Measurements from ENCODE around the gene POLA2. TPM values are rescaled to one million over a fixed set of nuclear protein-coding genes. Genes with fewer than 3 reads are reported as not detected.

Gene POLA2
- total and polyA plus RNA-seq, 4 donors, result 1.5 to 6.1 (median 3.2) TPM

GRCh38 chr11:65266210-65266609 is 4.4 kb downstream of the POLA2 start:
- no peak overlapping the region for H3K4me3 ChIP-seq (ENCODE audit: low read depth in 1 of 3, low read length in 3 of 3)
- H3K36me3 ChIP-seq (ENCODE audit: control insufficient read depth in 4 of 4, insufficient read depth in 3 of 4, low read depth in 1 of 4, low read length in 3 of 4), result peaks cover 2 to 9% (median 6%) of the 10 kb centered on the region in 4 donors
- H3K4me1 ChIP-seq (ENCODE audit: control insufficient read depth in 4 of 4, insufficient read depth in 4 of 4, low read length in 3 of 4), result peaks cover 0 to 12% (median 8%) of the 10 kb centered on the region in 4 donors
- no peak overlapping the region for H3K9ac ChIP-seq (ENCODE audit: low read depth in 1 of 2, low read length in 2 of 2)
- WGBS, result 84% methylated on average over 2 of the region's 2 CpGs
- DNase-seq (ENCODE audit: low spot score), result no peak
- H3K27me3 ChIP-seq (ENCODE audit: control insufficient read depth in 4 of 4, insufficient read depth in 4 of 4, low read length in 3 of 4), result no peaks in the 10 kb centered on the region
- TF ChIP-seq FOXA1 (IDR thresholded peaks at IDR 0.05), result no peak
- TF ChIP-seq RAD21 (IDR thresholded peaks at IDR 0.05), result peak; percentile 46 to 75
- peak; percentile 41 for TF ChIP-seq CTCF (IDR thresholded peaks at IDR 0.05; ENCODE audit: low read depth, low read length, missing input control)
- no peak overlapping the region for H3K27ac ChIP-seq (ENCODE audit: low read depth in 1 of 2, low read length in 2 of 2)
- no peaks in the 10 kb centered on the region for H3K9me3 ChIP-seq (ENCODE audit: control insufficient read depth in 4 of 4, low read length in 3 of 4)

GRCh38 chr11:65274735-65275682 is 13.2 kb downstream of the POLA2 start:
- Histone ChIP-seq H3K9me3 (ENCODE audit: control insufficient read depth in 4 of 4, low read length in 3 of 4) (no peaks in the 10 kb centered on the region), H3K9ac (ENCODE audit: low read depth in 1 of 2, low read length in 2 of 2) (no peak overlapping the region), H3K36me3 (ENCODE audit: control insufficient read depth in 4 of 4, insufficient read depth in 3 of 4, low read depth in 1 of 4, low read length in 3 of 4) (peaks cover 2 to 12% (median 6%) of the 10 kb centered on the region in 4 donors), H3K27me3 (ENCODE audit: control insufficient read depth in 4 of 4, insufficient read depth in 4 of 4, low read length in 3 of 4) (no peaks in the 10 kb centered on the region), H3K4me3 (ENCODE audit: low read depth in 1 of 3, low read length in 3 of 3) (no peak overlapping the region), H3K4me1 (ENCODE audit: control insufficient read depth in 4 of 4, insufficient read depth in 4 of 4, low read length in 3 of 4) (peaks cover 0 to 20% (median 14%) of the 10 kb centered on the region in 4 donors), H3K27ac (ENCODE audit: low read depth in 1 of 2, low read length in 2 of 2) (peak overlapping the region; percentile 0 to 17)
- peak; percentile 75 for DNase-seq (ENCODE audit: low spot score)
- peak; percentile 40 for TF ChIP-seq REST (IDR thresholded peaks at IDR 0.05)
- peak; percentile 98 for TF ChIP-seq RAD21 (IDR thresholded peaks at IDR 0.05)
- TF ChIP-seq HNF4G (IDR thresholded peaks at IDR 0.05), result no peak
- no peak for TF ChIP-seq ATF3 (IDR thresholded peaks at IDR 0.05)
- TF ChIP-seq SP1 (IDR thresholded peaks at IDR 0.05), result no peak
- TF ChIP-seq NR2F2 (IDR thresholded peaks at IDR 0.05), result peak; percentile 79
- TF ChIP-seq JUND (IDR thresholded peaks at IDR 0.05), result peak in 1 of 2 donors; percentile 37
- TF ChIP-seq HNF4A (conservative IDR thresholded peaks at IDR 0.05), result peak in 1 of 2 donors; percentile 28
- peak; percentile 29 to 46 for TF ChIP-seq RXRA (IDR thresholded peaks at IDR 0.05)
- peak; percentile 95 for TF ChIP-seq CTCF (IDR thresholded peaks at IDR 0.05; ENCODE audit: low read depth, low read length, missing input control)
- no peak for TF ChIP-seq ZBTB33 (IDR thresholded peaks at IDR 0.05)
- WGBS, result 32% methylated on average over 6 of the region's 6 CpGs
